Measurements from ENCODE around the gene ZBTB45. TPM values are rescaled to one million over a fixed set of nuclear protein-coding genes. Genes with fewer than 3 reads are reported as not detected.
A peak's percentile ranks its signal among the peaks of the same experiment; 100 is the strongest.

Gene ZBTB45
- total RNA-seq, 2 experiments from 2014 or later: 10.7 to 14.7 TPM

GRCh38 chr19:58548859-58549663 lies 29.5 kb upstream of the ZBTB45 start:
- peaks cover 91% of the 10 kb centered on the region for H3K36me3 ChIP-seq (ENCODE audit: insufficient read depth, low read length)
- H3K4me3 ChIP-seq (ENCODE audit: low read depth, low read length, poor library complexity, severe bottlenecking): no peak overlapping the region
- ChIA-PET CTCF (ENCODE audit: unreplicated experiment) (no interaction called here), POLR2A (interaction anchor here (0.6 kb wide), 1 partner anchor 15 kb away, joined by 3 read pairs; no protein-coding TSS in a partner anchor)
- H3K79me2 ChIP-seq (ENCODE audit: insufficient read depth, low read depth, low read length): peaks cover 38% of the 10 kb centered on the region
- TF ChIP-seq EZH2phosphoT487 (IDR thresholded peaks at IDR 0.05; ENCODE audit: borderline replicate concordance, low read depth, low read length): no peak
- TF ChIP-seq, protein P1, sequence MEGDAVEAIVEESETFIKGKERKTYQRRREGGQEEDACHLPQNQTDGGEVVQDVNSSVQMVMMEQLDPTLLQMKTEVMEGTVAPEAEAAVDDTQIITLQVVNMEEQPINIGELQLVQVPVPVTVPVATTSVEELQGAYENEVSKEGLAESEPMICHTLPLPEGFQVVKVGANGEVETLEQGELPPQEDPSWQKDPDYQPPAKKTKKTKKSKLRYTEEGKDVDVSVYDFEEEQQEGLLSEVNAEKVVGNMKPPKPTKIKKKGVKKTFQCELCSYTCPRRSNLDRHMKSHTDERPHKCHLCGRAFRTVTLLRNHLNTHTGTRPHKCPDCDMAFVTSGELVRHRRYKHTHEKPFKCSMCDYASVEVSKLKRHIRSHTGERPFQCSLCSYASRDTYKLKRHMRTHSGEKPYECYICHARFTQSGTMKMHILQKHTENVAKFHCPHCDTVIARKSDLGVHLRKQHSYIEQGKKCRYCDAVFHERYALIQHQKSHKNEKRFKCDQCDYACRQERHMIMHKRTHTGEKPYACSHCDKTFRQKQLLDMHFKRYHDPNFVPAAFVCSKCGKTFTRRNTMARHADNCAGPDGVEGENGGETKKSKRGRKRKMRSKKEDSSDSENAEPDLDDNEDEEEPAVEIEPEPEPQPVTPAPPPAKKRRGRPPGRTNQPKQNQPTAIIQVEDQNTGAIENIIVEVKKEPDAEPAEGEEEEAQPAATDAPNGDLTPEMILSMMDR (conservative IDR thresholded peaks at IDR 0.05; ENCODE audit: low read length): no peak
- H2AFZ ChIP-seq (ENCODE audit: low read length): no peak overlapping the region
- intact Hi-C loops (cut with micrococcal nuclease; ENCODE audit: unreplicated experiment): no loop called here
- H3K4me2 ChIP-seq (ENCODE audit: low read length): no peak overlapping the region
- BruUV-seq (replicated peaks): no TSS peak
- no peak for DNase-seq (ENCODE audit: low spot score)
- H4K20me1 ChIP-seq (ENCODE audit: insufficient read depth, low read length): peaks cover 36% of the 10 kb centered on the region
- no peaks in the 10 kb centered on the region for H3K9me3 ChIP-seq (ENCODE audit: low read length)
- peaks cover 23% of the 10 kb centered on the region for H3K4me1 ChIP-seq (ENCODE audit: insufficient read depth, low read length, poor library complexity, severe bottlenecking)
- no peak overlapping the region for H3K27ac ChIP-seq (ENCODE audit: low read depth, low read length, poor library complexity, severe bottlenecking)
- no peaks in the 10 kb centered on the region for H3K9me2 ChIP-seq (ENCODE audit: insufficient read depth, low read length)

DNA sequence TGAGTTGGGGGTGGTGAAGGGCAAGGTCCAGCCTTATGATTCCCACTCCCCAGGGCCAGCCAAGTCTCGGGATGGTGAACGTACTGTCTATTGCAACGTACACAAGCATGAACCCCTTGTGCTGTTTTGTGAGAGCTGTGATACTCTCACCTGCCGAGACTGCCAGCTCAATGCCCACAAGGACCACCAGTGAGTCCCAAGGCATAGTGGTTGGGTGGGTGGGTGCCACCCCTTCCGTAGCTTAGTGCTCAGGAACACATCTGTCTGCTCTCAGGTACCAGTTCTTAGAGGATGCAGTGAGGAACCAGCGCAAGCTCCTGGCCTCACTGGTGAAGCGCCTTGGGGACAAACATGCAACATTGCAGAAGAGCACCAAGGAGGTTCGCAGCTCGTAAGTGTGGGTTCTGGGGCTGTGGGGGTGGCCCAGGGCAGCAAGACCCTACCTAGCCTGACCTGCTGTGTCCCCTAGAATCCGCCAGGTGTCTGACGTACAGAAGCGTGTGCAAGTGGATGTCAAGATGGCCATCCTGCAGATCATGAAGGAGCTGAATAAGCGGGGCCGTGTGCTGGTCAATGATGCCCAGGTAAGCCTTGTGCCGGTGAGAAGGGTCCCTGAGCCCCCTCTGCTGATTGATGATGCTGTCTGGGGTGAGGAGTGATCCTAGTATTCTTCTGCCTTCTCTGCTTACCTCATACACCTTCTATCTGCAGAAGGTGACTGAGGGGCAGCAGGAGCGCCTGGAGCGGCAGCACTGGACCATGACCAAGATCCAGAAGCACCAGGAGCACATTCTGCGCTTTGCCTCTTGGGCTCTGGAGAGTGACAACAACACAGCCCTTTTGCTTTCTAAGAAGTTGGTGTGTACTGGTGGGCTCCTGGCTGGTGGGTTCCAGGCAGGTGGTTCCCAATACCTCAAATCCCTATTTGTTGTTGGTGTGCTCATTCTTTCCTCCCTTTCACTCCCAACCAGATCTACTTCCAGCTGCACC lies 28.0 kb upstream of the ZBTB45 start:
- TF ChIP-seq, protein P1 (conservative IDR thresholded peaks at IDR 0.05; ENCODE audit: low read length): no peak
- TF ChIP-seq EZH2phosphoT487 (IDR thresholded peaks at IDR 0.05; ENCODE audit: borderline replicate concordance, low read depth, low read length): no peak
- ChIA-PET CTCF (ENCODE audit: unreplicated experiment) (no interaction called here), POLR2A (no interaction called here)
- no peaks in the 10 kb centered on the region for H3K9me3 ChIP-seq (ENCODE audit: low read length)
- H3K9me2 ChIP-seq (ENCODE audit: insufficient read depth, low read length): no peaks in the 10 kb centered on the region
- peak overlapping the region; percentile 94 for H3K4me3 ChIP-seq (ENCODE audit: low read depth, low read length, poor library complexity, severe bottlenecking)
- BruUV-seq (replicated peaks): no TSS peak
- H3K4me1 ChIP-seq (ENCODE audit: insufficient read depth, low read length, poor library complexity, severe bottlenecking): peaks cover 20% of the 10 kb centered on the region
- peaks cover 33% of the 10 kb centered on the region for H4K20me1 ChIP-seq (ENCODE audit: insufficient read depth, low read length)
- no peak for DNase-seq (ENCODE audit: low spot score)
- no peak overlapping the region for H2AFZ ChIP-seq (ENCODE audit: low read length)
- peaks cover 38% of the 10 kb centered on the region for H3K79me2 ChIP-seq (ENCODE audit: insufficient read depth, low read depth, low read length)
- peak overlapping the region; percentile 98; the same call in 1 of the 2 replicates for H3K4me2 ChIP-seq (ENCODE audit: low read length)
- H3K27ac ChIP-seq (ENCODE audit: low read depth, low read length, poor library complexity, severe bottlenecking): no peak overlapping the region
- H3K36me3 ChIP-seq (ENCODE audit: insufficient read depth, low read length): peaks cover 79% of the 10 kb centered on the region
- intact Hi-C loops (cut with micrococcal nuclease; ENCODE audit: unreplicated experiment): no loop called here
